8988T (cell line): ENCODE data around the gene TMEM221.

Experiments used
- DNase-seq: peaks from one replicate; pipeline ENCODE4 v3.0.0; 2011

The TMEM221 gene

DNA sequence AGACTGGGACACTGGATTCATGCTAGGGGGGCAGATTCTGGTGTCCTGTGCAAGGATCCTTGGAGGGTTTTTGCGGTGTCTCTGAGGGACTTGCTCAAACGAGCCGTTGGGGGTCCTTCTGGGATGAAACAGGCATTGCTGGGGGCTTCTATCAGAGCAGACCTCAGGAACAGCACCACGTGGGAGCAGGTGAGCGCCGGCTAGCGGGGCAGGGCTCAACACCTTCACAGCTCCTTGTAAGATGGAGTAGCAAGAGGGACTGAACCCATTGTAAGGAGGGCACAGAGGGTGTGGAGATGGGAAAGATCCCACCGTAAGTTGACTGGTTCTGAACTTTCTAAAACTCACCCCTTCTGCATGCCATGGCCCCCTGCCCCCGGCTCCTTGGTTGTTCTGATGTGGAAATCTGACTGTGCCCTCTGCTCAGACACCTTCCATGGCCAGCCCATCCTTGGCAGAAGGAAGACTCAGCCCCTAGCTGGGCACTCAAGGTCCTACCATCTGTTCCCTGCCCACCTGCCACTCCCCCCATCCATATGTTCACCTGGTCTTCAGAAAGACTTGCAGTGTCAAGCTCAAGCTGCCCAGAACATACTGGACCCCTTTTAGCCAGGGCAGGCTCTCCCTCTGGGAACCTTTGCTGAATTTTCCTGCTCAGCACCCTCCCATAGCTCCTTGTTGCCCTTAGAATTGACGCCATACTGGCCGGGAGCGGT is 23.1 kb upstream of the TMEM221 start:
- no peak for DNase-seq

- DNase-seq, result peak; percentile 76
Observed at GRCh38 chr19:17470068-17470841, 21.8 kb upstream of the TMEM221 start, which contains the start of gene SLC27A1. TSS of gene SLC27A1 (plus strand) at chr19:17470524. CDS start at chr19:17470541, 17 bp downstream.

GRCh38 chr19:17469481-17470067 is 21.1 kb upstream of the TMEM221 start:
- DNase-seq, result peak; percentile 58

DNA sequence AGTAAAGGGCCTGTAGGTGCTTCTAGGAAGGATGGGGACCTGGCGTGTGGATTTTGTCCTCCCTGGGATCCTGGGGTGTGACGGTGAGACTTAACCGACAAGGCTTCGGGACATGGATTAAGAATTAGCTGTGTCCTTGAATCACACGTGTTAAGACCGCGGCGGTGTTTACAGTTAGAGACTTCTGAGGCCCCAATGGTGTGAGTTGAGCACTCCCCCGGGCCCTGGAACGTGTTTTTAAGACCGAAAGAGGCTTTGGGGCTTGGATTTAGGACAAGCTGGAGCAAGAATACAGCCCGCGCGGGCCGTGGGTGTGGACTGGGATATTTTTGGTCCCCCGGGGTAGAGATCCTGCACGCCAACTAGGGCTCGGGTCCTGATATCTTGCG is 20.6 kb upstream of the TMEM221 start:
- no peak for DNase-seq

GRCh38 chr19:17468302-17469091 is 20.0 kb upstream of the TMEM221 start:
- DNase-seq, result no peak

GRCh38 chr19:17467471-17468301 is 19.2 kb upstream of the TMEM221 start:
- no peak for DNase-seq

- DNase-seq, result no peak
Observed at GRCh38 chr19:17466487-17466850, 18.0 kb upstream of the TMEM221 start.

- no peak for DNase-seq
Observed at GRCh38 chr19:17460372-17461230, 12.1 kb upstream of the TMEM221 start, which contains the start of gene NXNL1. TSS of gene NXNL1 (minus strand) at chr19:17460926. CDS start at chr19:17460869, 57 bp downstream.

- no peak for DNase-seq
Observed at GRCh38 chr19:17458970-17459369, 10.5 kb upstream of the TMEM221 start.

DNA sequence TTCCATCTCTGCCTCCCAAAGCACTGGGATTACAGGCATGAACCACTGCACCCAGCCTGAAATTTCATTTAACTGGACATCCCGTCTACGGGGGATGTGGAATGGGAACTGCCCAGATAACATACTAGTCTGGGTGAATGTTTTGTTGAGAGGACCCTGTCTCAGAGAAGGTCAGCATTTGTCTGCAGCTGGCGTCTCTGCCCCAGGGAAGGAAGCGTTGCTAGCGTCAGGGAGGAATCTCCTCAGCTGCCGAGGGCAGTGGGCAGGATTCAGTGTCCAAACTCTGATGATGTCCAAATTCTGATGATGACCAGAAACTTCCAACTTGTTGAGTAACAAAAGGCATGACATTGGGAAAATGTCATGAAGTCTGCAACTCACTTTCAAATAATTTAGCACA is 9.1 kb upstream of the TMEM221 start:
- no peak for DNase-seq

- DNase-seq, result no peak
Observed at GRCh38 chr19:17456127-17456526, 7.7 kb upstream of the TMEM221 start.

- no peak for DNase-seq
Observed at GRCh38 chr19:17455308-17456123, 7.0 kb upstream of the TMEM221 start.

- no peak for DNase-seq
Observed at GRCh38 chr19:17454576-17455071, 6.2 kb upstream of the TMEM221 start.

DNA sequence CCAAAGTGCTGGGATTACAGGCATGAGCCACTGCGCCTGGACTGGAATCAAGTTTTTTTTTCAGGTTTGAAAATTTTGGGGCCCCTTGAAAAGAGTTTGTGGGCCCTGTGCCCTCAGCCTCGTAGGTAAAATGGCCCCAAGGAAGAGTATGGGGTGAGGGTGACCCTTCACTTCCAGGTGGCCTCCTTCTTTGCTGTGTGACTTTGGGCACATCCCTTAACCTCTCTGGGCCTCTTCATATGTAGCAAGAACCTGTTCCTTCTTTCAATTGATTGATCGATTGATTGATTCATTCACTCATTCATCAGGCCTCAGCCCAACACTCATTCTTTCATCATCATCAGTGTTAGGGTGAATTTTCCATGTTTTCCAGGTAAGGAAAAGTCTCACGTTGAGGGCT is 3.4 kb upstream of the TMEM221 start:
- no peak for DNase-seq

DNA sequence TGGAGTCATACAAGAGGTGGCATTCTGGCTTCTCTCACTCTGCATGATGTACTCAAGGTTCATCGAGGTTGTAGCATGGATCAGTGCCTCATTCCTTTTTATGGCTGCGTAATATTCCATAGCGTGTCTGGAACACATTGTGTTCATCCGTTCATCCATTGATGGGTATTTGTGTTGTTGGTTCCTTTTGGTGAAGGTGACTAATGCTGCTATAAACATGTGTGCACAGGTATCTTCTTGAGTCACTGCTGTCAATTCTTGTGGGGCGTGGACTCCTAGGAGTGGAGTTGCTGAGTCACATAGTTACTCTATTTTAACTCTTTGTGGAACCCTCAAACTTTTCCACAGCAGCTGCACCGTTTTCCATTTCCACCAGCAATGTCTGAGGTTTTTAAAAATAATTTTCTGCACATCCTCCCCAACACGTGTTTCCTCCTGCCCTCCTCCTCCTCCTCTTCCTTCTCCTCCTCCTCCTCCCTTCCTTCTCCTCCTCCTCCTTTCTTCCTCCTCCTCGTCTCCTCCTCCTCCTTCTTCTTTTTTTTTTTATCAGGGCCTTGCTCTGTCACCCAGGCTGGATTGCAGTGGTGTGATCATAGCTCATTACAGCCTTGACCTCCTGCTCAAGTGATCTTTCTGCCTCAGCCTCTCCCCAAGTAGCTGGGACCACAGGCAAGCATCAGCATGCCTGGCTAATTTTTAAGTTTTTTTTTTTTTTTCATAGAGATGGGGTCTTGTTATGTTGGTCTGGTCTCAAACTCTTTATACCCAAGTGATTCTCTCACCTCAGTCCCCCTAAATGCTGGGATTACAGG is 2.0 kb upstream of the TMEM221 start:
- DNase-seq, result no peak

DNA sequence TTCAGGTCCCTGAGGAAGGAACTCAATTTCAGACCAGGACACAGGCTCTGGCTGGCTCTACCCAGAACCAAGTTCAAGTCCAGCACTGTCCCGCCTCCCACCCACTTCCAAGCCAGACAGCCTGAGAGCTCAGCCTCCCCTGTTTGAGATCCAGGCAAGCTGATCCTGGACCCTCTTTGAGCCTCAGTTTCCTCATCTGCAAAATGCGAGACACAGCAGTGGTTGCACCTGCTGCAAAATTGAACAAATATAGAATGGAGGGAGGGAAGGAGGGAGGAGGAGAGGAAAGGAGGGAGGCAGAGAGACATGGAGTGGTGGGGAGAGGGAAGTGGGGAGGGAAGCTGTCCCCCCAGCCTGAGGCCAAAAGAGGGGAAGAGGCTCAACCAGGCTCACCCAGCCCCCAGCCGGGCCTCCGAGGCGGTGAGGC is 751 bp downstream of the TMEM221 start:
- peak; percentile 0 for DNase-seq

GRCh38 chr19:17445526-17446165 is 2.8 kb downstream of the TMEM221 start:
- no peak for DNase-seq

DNA sequence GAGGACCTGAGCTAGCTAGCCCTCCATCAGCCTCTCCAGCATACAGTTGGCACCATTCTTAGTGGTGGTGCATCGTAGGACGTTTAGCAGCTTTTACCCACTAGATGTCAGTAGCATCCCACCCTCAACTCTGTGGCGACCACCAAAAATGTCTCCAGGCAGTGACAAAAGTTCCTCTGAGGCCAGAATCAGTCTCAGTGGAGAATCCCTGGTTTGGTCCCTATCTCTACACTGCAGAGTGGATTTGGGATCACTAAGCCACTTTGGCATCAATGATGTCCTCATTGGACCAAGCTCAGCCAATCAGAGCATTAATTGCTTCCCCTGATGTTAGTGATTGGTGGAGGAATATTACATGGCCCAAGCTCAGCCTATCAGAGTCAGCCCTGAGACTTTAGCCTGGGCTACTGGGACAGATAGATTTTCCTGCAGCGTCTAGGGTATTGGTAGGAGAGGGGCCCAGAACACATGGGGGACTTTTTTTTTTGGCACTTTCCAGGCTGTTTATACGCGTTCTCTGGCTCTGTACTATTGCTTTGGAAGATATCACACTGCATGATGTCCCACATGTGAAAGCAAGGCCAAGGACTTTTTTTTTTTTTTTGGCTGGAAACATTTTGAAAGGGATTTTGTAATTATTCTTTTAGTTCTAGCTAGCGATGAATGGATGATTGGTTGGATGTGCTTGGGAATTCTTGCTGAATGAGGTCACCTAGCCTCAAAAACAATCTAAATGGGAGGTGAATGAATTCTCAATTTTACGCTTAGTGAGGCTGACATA is 7.0 kb downstream of the TMEM221 start:
- DNase-seq, result no peak
